ENCODE results near the gene STAT3. TPM values are rescaled to one million over a fixed set of nuclear protein-coding genes. Genes with fewer than 3 reads are reported as not detected.

STAT3 gene
- total RNA-seq, 1 experiment from 2014 or later = 74.6 TPM

DNA sequence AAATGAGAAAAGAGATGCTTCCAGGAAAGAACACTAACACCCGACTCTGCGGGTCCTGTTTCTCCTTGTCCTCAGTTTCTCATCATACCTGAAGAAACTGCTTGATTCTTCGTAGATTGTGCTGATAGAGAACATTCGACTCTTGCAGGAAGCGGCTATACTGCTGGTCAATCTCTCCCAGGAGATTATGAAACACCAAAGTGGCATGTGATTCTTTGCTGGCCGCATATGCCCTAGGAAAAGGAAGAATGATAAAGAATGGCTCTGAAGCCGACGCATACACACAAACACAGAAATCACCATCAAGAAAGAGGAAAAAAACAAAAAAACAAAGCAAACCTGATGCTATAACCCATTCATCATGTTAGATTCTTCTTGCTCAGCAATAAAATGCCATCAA is 41.8 kb downstream of the STAT3 start:
- Histone ChIP-seq H3K79me2 (ENCODE audit: low read depth) (peaks cover 5% of the 10 kb centered on the region; the same call in 1 of the 2 replicates), H3K4me1 (replicated peaks; ENCODE audit: insufficient read depth) (peaks cover 14% of the 10 kb centered on the region), H3K9me2 (ENCODE audit: insufficient read depth) (no peaks in the 10 kb centered on the region), H3K9me3 (ENCODE audit: insufficient read depth, low read depth) (no peaks in the 10 kb centered on the region), H3K4me2 (no peak overlapping the region), H3F3A (ENCODE audit: insufficient read depth, low read depth) (peaks cover 19% of the 10 kb centered on the region), H3K27ac (no peak overlapping the region), H3K4me3 (no peak overlapping the region), H3K27me3 (ENCODE audit: insufficient read depth, low read depth) (no peaks in the 10 kb centered on the region), H4K20me1 (ENCODE audit: insufficient read depth) (no peaks in the 10 kb centered on the region; the same call in 1 of the 2 replicates), H3K36me3 (ENCODE audit: low read depth) (peaks cover 12% of the 10 kb centered on the region; the same call in 1 of the 2 replicates), H2AFZ (no peak overlapping the region)
- POLR2A ChIA-PET (ENCODE audit: unreplicated experiment) = no interaction called here
- no TSS peak for BruUV-seq (replicated peaks)
- intact Hi-C loops (cut with micrococcal nuclease; ENCODE audit: unreplicated experiment) = loop anchor here (5.0 kb wide), 1 partner anchor 41 kb away; the partner anchor contains the start of gene STAT3
- TF ChIP-seq EZH2 (IDR thresholded peaks at IDR 0.05; ENCODE audit: low read depth) = no peak
- TF ChIP-seq, protein P1, sequence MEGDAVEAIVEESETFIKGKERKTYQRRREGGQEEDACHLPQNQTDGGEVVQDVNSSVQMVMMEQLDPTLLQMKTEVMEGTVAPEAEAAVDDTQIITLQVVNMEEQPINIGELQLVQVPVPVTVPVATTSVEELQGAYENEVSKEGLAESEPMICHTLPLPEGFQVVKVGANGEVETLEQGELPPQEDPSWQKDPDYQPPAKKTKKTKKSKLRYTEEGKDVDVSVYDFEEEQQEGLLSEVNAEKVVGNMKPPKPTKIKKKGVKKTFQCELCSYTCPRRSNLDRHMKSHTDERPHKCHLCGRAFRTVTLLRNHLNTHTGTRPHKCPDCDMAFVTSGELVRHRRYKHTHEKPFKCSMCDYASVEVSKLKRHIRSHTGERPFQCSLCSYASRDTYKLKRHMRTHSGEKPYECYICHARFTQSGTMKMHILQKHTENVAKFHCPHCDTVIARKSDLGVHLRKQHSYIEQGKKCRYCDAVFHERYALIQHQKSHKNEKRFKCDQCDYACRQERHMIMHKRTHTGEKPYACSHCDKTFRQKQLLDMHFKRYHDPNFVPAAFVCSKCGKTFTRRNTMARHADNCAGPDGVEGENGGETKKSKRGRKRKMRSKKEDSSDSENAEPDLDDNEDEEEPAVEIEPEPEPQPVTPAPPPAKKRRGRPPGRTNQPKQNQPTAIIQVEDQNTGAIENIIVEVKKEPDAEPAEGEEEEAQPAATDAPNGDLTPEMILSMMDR (conservative IDR thresholded peaks at IDR 0.05) = no peak
- no peak for DNase-seq
- CTCF ChIA-PET = no interaction called here

DNA sequence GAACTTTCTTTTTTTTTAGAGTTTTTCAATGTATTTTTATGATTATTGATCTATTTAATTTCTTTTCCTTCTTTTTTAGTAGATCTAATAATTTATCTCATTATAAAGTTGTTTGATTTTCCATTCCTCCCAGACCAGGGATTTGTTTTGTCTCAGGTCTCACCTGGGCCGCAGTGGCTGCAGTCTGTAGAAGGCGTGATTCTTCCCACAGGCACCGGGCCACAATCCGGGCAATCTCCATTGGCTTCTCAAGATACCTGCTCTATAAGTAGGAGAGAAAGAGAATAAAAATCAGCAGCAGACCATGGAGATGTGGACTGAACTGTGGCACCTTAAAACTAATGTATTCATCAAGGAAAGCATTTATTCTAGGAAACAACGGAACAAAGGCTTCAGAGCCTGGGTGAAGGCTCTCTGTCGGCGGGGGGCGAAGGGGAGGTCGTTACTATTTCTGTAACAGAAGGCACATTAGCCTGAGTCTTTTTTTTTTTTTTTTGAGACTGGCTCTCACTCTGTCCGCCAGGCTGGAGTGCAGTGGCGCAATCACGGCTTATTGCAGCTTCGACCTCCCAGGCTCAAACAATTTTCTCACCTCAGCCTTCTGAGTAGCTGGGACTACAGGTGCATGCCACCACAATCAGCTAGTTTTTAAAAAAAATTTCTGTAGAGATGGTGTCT is 42.7 kb downstream of the STAT3 start:
- H3K9me3 ChIP-seq (ENCODE audit: insufficient read depth, low read depth) = no peaks in the 10 kb centered on the region
- peaks cover 12% of the 10 kb centered on the region; the same call in 1 of the 2 replicates for H3K36me3 ChIP-seq (ENCODE audit: low read depth)
- intact Hi-C loops (cut with micrococcal nuclease; ENCODE audit: unreplicated experiment) = loop anchor here (5.0 kb wide), 1 partner anchor 42 kb away; the partner anchor contains the start of gene STAT3
- H4K20me1 ChIP-seq (ENCODE audit: insufficient read depth) = no peaks in the 10 kb centered on the region; the same call in 1 of the 2 replicates
- ChIA-PET POLR2A (ENCODE audit: unreplicated experiment) (no interaction called here), CTCF (no interaction called here)
- no peaks in the 10 kb centered on the region for H3K27me3 ChIP-seq (ENCODE audit: insufficient read depth, low read depth)
- no TSS peak for BruUV-seq (replicated peaks)
- peaks cover 4% of the 10 kb centered on the region; the same call in 1 of the 2 replicates for H3K79me2 ChIP-seq (ENCODE audit: low read depth)
- H2AFZ ChIP-seq = no peak overlapping the region
- H3F3A ChIP-seq (ENCODE audit: insufficient read depth, low read depth) = peaks cover 19% of the 10 kb centered on the region
- no peak for TF ChIP-seq EZH2 (IDR thresholded peaks at IDR 0.05; ENCODE audit: low read depth)
- TF ChIP-seq, protein P1 (conservative IDR thresholded peaks at IDR 0.05) = no peak
- H3K27ac ChIP-seq = no peak overlapping the region
- H3K4me2 ChIP-seq = no peak overlapping the region
- H3K9me2 ChIP-seq (ENCODE audit: insufficient read depth) = no peaks in the 10 kb centered on the region
- no peak overlapping the region for H3K4me3 ChIP-seq
- DNase-seq = no peak
- H3K4me1 ChIP-seq (replicated peaks; ENCODE audit: insufficient read depth) = peaks cover 23% of the 10 kb centered on the region

- peaks cover 12% of the 10 kb centered on the region; the same call in 1 of the 2 replicates for H3K36me3 ChIP-seq (ENCODE audit: low read depth)
Measured at GRCh38 chr17:42342242-42343008, 45.8 kb downstream of the STAT3 start.

More at GRCh38 chr17:42342242-42343008, 45.8 kb downstream of the STAT3 start:
- POLR2A ChIA-PET (ENCODE audit: unreplicated experiment) = no interaction called here
- no peak overlapping the region for H2AFZ ChIP-seq
- H3K79me2 ChIP-seq (ENCODE audit: low read depth) = no peaks in the 10 kb centered on the region
- H3K27ac ChIP-seq = no peak overlapping the region
- intact Hi-C loops (cut with micrococcal nuclease; ENCODE audit: unreplicated experiment) = no loop called here
- CTCF ChIA-PET = interaction anchor here (0.6 kb wide), 1 partner anchor 225 kb away, joined by 5 read pairs; no protein-coding TSS in a partner anchor
- H3K4me2 ChIP-seq = no peak overlapping the region
- H3K4me1 ChIP-seq (replicated peaks; ENCODE audit: insufficient read depth) = peaks cover 17% of the 10 kb centered on the region
- no peak for DNase-seq
- no peaks in the 10 kb centered on the region for H4K20me1 ChIP-seq (ENCODE audit: insufficient read depth)
- peaks cover 11% of the 10 kb centered on the region for H3F3A ChIP-seq (ENCODE audit: insufficient read depth, low read depth)
- no peaks in the 10 kb centered on the region for H3K9me3 ChIP-seq (ENCODE audit: insufficient read depth, low read depth)
- no peak overlapping the region for H3K4me3 ChIP-seq
- TF ChIP-seq, protein P1 (conservative IDR thresholded peaks at IDR 0.05) = no peak
- TF ChIP-seq EZH2 (IDR thresholded peaks at IDR 0.05; ENCODE audit: low read depth) = no peak
- no peaks in the 10 kb centered on the region for H3K9me2 ChIP-seq (ENCODE audit: insufficient read depth)
- no TSS peak for BruUV-seq (replicated peaks)
- H3K27me3 ChIP-seq (ENCODE audit: insufficient read depth, low read depth) = no peaks in the 10 kb centered on the region

Data from PC-9 (cell line).